GM19395 (cell line): Measurements from ENCODE around the gene VGLL4.

ENCODE experiments used
- ATAC-seq: cut with Tn5 transposase; IDR thresholded peaks from one replicate; pipeline ENCODE4 v1.9.1; 2021; ENCODE audit warnings: mild to moderate bottlenecking, moderate library complexity; ENCODE audit not compliant: unreplicated experiment

VGLL4 gene

DNA sequence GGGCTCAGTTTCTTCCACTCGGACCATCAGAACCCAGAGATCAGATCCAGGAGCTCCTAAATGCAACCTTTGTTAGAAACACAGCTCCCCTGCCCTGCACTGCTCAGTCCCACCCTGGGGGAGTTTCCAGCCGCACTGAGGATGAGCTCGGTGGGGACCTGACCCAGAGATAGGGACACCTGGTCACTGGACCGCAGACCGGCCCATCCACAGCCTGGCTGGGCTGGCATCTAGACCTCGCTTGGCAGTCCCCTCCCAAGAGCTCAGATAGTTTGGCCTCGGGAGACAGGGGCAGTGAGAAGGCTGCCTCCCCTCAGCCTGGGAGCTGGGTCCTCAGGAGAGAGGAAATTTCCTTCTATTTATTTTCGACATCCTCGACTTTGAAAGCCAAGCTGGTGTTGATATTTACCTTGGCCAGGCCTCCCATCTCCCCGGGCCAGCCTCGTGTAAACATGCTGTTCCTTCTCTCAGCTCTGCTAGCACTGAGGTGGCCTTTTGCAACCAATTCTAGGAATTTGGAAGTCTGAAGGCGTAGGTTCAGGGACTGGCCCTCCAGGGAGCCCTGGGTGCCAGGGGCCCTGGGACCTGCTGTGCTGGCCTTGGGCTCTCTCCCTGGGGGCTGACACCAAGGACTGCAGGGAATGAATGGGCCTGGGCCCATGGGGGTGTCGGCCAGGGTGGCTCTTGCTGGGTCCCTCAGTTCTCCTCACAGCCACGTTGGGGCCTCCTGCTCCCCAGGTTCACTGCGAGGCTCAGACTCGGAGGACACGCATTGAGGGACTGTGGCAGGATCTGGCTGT lies 90.1 kb downstream of the VGLL4 start:
- no peak for ATAC-seq

DNA sequence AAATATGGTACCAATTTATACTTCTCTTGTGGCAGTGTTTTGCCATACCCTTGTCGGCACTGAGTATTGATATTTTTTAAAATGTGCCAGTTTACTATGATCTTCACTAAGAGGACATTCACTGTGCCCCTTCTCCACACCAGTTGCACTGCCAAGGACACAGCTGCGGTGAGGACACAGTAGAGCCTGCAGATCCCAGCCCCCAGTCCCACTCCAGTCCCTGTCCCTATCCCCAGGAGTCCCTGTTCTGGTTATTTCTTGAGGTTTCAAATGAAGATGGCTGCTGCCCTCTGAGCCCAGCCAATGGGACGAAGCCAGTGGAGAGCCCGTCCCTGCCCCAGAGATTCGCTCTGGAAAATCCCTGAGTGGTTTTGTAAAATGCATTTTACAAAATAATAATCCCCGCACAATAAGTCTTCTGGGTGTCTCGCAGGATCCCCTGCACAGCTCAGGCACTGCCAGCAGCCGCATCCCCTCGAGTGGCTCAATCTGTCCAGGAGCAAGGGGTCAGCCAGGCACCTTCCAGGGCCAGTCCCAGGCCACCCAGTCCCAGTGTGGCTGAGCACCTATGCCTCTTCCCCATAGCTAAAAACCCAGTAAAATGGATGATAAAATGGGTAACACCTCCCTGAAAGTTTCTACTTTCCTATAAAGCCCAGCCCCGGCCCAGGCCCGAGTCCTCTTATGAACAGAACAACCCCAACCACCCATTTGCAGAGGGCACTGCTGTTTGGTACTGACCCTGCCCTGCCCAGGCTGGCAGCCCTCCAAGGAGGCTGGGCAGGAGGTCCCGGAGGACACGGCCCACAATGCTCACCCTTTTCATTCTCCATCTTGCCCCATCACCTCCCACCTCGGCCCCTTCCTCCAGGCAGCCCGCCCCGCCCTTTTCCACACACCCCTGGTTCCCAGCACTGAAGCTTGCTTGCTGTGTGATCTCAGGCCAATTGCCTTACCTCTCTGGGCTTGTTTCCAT lies 91.1 kb downstream of the VGLL4 start:
- no peak for ATAC-seq

DNA sequence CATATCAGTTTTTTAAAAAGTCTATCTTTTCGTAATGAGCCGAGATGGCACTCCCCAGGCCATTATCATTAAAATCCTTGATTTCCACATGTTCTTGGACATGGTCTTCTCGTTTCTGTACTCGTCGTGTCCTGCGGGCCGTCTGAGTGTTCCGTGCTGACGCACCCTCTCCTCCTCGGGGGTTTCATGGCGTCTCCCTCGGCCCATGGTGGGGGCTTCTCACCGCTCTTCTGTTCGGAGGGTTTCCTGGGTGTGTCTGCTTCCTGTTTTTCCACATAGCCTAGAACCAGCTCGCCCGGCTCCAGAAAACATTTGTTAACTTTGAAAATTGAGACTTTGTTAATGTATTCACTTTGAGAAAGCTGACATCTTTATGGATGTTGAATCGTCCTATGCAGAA lies 92.7 kb downstream of the VGLL4 start:
- no peak for ATAC-seq

DNA sequence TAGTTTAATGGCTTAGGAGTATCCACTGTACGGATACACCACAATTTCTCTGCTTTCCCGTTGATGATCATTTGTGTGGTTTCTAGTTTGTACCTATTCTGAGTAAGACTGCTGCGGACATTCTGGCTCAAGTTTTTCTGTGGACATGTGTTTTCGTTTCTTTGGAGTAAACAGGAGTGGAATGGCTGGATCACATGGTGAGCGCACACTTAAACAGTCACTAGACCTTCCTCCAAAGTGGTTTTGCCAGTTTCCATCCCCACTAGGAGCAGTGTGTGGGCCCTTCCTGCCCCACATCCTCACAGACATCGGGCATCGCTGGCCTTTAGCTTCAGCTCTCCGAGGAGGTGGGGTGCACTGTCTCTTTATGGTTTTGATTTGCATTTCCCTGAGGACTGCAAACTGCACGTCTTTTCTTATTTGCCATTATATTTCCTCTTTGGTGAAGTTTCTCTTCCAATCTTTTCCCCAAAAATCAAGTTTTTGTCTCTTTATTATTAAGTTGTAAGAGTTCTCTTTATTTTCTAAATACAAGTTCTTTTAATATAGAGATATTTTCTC lies 94.1 kb downstream of the VGLL4 start:
- ATAC-seq: no peak

DNA sequence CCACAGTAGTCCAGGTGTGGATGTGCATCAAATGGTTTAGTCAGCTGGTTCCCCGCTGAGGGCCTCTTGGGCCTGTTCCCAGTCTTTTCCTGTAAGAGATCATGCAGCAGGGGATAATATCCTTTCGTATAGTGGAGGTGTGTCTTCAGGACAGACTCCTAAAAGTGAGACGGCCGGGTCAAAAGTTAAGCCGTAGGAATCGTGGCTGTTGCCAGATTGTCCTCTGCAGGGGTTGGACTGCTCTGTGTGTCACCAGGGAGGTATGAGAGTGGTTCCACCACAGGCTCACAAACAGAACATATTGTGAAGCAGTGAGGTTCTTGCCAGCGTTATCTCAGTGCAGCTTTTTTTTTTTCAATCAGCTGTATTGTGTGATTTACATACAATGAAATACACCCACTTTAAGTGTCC lies 95.0 kb downstream of the VGLL4 start:
- no peak for ATAC-seq

DNA sequence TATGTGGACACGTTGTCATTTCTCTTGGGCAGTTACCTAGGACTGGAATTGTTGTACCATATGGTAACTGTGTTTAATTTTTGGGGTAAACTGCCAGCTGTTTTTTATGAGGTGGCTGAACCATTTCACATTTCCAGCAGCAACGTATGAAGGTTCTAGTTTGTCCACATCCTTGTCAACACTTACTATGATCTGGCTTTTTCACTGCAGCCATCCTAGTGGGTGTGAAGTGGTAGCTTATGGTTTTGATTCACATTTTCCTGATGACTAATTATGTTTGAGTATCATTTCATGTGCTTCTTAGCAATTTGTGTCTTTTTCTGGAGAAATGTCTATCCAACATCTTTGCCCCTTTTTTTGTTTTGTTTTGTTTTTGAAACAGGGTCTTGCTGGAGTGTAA lies 96.2 kb downstream of the VGLL4 start:
- ATAC-seq: no peak

DNA sequence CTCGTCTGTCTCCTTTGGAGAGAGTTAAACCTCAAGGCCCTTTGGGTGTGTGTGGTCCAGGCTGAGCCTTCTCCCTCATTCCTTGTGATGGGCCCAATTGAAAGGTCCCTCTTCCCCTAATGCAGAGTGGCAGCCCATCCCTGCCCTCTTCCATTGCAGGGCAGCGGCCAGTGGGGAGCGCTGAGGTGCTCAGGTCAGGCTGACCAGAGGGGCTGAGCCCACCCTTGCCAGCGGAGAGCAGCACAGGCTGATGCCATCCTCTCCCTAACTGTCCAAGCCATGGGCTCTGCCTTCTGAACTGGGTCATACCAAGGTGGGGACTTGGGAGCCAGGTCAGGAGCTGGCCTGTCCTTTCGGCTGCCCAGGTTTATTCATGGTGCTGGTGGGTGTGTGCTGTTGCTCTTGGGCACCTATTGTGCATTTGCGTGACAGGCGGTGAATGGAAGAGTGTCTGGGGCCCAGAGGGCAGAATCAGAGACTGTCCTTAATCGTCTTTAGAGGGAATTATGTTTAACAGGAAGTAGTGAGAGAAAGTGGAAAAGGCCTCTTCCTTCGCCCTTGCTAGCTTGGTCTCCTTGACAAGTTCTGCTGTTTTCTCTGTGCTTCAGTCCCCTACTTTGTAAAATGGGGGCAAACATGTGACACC lies 96.9 kb downstream of the VGLL4 start:
- no peak for ATAC-seq

DNA sequence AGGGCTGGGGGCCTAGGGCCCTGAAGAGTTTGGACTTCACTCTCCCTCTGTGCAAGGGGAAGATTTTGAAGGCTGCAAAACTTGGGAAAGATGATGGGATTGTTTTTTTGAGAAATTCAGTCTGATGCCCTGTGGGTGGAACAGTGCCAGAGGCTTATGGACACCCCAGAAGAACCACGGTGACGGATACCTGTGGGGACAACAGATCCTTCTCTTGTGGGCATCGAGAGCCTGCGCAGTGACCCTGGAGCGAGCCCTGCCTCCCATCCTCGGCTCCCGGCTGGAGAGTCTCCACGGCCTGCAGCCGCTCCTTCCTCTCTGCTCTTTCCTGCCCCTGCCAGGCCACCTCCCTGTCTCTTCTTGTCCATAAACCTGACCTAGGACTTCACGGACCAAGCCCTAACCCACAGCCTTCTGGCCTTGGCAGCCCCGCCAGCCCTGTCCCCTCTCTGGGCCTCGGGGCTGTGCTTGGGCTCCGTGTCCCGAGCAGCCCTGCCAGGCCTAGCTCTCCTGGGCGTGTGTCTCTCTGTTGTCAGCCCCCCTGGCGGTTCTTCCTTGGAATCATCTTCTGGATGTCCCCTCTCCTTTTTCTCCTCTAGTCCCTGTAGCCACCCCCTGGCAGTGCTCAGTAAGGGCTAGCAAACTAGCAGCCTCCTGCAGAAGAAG lies 98.4 kb downstream of the VGLL4 start:
- ATAC-seq: no peak

DNA sequence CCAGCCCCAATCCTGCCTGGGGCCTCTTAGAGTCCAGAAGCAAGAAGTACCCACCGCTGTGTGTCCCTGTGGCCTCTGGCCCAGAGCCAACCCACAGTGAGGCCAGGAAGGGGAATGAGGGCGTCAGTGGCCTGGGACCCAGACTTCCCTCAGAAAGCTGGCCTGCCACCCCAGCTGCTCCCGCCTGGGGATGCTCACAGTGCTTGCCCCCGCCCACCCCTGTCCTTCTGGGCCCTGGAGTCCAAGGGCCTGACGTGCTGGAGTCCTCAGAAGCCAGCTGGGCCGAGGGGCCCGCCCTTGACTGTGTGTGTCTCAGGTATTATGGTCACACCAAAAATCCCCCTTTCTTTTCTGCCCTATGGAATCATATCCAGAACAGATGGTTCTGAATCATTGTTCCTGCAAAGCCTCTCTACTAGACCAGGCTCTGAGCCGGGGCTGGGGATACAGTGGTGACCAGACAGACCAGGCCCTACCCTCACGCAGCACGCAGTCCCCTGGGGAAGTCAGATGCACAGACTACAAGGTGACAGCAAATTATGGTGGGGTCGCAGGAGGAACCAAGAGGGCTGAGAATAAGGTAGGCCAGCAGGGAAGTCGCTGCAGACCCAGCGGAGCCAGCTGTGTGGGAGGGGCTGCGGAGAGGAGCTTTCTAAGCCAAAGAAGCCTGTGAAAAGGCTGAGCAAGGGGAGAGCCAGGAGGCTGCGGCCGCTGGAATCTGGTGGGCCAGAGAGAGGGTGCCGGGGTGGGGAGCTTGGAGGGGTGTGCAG lies 99.1 kb downstream of the VGLL4 start:
- no peak for ATAC-seq

DNA sequence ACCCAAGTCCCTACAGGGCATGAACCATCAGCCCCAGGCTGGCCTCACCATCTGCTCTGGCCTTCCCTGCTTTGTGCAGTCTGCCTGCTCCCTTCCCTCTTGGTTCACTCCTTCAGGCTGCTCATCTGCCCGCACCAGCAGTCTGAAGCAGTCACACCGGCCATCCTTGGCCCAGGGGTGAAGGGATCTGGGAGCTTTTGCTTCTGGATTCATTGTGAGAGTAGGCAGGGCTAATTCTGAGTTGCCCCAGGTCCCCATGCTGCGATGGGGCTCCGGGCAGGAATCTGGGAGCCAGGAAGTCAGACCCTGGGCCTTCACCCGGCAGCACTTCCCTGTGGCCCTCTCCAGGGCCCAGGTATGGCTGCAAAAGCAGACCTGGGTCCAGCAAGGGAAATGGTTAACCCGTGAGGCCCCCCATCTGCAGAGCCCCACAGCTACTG lies 99.7 kb downstream of the VGLL4 start:
- ATAC-seq: no peak

DNA sequence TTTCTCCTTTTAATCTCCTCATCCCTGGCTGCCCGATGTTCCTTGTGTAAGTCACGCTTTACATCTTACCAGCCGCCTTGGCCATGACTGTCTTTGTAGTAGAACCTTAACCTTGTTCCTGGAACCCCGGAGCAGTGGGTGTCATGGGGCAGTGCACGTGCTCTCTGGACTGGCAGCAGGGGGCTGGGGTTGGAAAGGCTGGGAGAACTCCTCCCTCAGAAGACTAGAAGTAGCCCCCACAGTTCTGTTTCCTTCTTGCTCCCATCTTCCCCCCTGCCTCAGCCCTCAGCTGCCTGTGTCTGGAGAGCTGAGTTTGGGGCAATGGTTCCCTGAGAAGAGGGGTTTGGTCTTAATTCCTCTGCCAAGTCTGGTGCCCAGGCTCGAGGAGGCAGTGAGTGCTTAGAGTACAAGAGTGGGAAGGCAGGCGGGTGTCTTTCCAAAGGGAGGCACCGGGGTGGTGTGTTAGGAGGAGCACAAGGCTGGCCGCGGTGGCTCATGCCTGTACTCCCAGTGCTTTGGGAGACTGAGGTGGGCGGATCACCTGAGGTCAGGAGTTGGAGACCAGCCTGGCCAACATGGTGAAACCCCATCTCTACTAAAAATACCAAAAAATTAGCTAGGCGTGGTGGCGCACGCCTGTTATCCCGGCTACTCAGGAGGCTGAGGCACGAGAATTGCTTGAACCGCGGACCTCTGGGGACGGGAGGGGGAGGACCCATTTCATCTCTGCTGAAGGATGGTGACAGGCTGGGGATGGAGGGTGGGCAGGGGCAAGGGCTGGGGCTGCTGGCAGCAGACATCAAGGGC lies 100.4 kb downstream of the VGLL4 start:
- no peak for ATAC-seq

DNA sequence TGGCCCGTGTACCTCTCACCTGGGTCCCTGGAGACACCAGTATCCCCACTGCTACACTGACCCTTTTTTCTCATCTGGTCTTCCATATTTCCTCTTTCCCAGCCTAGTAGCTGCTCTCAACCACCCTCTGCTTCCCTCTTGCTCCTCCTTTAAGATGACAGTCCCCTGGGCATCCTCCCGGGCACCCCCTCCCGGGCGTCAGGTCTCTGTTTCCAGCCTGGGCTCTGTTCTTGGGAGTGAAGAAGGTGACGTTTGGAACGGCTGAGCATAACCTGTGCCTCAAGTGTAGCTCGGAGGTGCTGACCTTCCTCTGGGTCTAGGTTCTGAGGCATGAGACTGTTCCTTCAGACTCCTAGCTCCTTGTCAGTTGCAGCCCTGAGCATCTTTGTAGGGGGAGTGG lies 101.2 kb downstream of the VGLL4 start:
- ATAC-seq: no peak

DNA sequence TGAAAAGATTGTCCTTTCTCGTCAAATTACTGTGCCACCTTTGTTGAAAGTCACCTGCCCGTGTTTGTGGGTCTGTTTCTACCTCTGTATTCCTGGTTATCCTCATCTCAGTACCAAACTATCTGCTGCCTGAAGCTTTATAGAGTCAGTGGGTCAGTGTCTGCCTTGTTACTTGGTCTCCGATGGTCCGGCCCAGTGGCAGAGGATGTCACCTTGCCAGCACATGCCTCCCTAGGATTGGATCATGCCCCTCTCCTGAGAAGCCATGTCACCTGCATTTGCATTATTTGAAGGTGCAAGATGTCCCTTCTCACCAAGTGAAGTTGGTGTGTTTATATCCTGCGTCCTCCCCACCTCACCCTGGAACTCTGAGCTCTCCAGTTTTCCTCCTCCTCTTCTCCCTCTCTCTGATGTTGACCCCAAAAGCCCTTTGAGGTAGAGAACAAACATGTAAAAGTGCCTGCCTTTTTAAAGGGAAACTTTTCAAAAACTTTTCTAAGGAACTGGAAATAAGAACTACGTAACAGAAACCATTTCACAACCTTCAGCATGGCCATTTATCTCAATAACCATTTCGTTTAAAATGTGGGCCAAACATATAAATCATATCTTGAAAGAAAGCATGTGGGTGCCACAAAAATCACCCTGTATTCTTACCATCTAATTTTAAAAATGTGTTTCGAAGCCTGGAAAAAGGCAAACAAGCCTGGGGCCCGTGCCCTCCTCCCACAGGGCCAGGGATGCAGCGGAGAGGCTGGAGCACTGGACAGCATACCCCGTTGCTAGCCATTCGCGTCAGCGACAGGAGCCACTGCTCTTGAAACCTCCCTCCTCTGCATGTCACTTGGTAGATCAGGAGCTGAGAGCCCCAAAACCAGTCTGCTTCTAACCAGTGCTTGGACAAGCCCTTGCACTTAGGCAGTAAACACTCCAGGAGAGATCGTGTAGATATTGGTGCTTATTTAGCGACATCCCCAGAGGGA lies 102.1 kb downstream of the VGLL4 start:
- no peak for ATAC-seq

DNA sequence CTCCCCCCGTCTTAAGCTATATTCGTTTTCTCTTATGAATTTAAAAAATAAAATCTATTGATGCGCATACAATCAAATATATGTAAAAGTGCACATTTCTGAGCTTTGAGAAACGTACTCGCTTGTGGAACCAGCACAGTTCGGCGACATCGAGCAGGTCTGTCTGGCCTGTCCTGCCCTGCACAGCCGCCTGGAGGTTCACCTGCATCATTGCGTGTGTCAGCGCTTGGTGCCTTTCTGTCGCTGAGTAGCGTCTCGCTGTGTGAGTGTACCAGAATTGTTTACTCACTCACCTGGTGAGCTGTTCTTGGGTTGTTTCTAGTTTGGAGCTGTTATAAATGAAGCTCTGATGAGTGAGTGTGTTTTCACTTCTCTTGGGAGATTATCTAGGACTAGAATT lies 104.0 kb downstream of the VGLL4 start:
- no peak for ATAC-seq

DNA sequence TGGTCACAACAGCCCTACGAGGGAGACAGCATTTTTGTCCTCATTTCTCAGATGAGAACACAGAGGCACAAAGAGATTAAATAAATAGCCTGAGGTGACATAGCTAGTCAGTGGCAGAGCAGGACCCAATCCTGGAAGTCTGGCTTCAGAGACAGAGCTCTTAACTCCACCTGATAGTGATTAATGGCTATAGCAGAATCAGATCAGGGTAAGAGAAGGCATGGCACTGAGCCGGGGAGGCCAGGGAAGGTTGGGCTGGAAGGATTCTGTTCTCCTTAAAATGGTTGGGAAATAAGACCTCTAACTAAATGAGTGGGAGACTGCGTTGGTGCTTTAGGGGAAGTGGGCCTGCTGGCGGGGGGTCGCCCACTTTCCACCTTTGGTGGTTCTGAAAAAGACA lies 104.5 kb downstream of the VGLL4 start:
- ATAC-seq: no peak

DNA sequence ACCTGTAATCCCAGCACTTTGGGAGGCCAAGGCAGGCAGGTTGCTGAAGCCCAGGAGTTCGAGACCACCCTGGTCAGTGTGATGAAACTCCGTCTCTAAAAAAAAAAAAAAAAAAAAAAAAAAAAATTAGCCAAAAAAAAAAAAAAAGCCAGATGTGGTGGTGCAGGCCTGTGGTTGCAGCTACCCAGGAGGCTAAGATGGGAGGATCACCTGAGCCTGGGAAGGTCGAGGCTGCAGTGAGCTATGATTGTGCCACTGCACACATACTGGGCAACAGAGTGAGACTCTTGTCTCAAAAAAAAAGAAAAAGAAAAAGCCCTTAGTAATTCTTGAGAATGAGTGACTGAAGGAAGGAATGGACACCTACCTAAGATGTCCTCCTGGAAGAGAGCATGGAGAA lies 105.1 kb downstream of the VGLL4 start:
- no peak for ATAC-seq

DNA sequence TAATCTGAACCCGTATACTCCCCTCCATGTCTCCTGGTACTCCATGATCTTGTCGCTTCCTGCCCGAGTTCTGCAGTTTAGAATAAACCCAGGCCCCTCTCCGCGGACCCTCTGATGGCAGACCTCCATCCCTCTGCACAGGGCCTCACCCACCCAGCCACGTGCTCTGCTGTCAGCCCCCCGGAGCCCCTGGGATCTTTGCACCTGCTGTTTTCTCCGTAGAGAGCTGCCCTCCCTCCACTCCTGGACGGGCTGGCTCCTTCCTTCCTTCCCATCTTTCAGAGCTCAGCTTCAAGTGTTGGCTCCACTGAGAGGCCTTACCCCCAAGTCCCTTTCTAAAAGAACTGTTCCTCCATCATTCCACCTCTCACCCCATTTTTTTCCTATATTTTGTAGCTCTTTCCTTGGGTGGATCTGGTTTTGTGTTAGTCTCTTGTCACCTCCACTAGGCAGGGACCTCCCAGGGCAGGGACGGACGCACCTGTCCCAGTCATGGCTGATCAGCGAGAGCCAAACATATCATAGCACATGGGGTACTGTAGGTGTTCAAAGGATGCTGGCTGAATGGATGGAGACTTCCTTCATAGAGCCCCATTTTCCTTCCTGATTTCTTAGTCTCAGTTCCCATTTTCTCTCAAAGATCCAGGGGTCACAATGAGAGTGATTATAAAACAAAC lies 106.6 kb downstream of the VGLL4 start:
- no peak for ATAC-seq
